IPS DF 4.7 (cell line): ENCODE data around the gene RNF150.
"Not testable (repeated sequence)": the region's sequence is repeated elsewhere in the genome, so short reads cannot be mapped to it uniquely, and the experiment has no call there.

Experiments used
- DNase-seq: peaks from one replicate; pipeline ENCODE4 v3.0.0-alpha.2; 2013; ENCODE audit warnings: low spot score; ENCODE audit errors: extremely low read depth

Gene RNF150

DNA sequence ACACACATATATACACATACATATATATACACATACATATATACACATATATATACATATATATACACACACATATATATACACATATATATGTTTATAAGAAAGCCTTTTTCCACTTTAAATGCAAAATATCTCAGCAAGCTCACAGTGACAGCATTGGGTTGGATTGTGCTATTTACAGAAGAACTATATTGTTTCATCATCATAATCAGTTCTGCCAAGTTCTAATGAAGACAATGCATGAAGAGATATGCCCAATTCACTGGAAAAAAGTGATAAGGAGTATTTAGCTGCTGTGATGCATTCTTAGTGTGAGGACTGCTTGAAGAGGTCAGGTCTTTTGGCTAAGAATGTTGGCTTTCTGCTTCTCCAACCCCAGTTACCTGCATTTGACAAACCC is 54.4 kb downstream of the RNF150 start:
- no peak for DNase-seq

DNA sequence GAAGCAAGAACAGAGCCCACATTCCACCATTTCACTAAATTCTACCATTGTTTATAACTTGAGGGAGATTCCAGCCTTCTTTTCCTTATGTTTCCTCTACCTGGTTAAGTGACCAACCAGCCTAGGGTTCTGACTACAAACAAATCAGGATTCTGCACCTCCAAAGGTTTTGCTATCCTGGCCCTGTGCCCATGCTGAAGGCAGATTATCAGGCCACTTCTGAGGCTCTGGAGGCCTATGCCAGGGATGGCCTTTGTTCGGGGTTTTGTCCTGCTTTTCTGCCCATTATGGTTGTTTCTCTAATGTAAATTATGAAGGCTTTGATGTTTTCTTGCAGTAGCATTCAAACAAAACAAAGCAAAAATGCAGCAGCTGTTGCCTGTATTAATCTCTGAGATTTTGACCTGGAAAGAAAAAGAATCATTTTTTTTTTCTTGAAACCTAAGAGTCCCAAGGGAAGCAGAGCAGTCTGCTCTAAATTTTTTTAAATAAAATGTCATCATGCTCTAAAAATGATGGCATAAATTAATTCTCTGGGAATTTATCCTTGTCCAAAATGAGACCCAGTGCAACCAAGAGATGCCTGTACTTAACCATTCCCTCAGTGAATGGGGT is 55.6 kb downstream of the RNF150 start:
- no peak for DNase-seq

DNA sequence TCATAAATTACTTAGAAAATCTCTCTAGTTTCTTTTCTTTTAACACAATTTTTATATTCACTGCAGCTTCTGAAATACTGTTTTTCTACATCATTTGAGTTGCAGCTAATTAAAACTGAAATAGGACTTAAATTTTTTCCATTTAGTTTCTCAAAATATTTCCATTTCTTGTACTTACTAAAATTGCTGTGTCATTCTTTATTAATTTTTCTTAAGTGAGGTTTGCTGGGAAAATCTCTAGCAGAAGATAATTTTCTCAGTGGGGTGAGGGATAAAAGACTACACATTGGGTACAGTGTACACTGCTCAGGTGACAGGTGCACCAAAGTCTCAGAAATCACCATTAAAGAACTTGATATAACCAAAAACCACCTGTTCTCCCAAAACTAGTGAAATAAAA is 57.7 kb downstream of the RNF150 start:
- no peak for DNase-seq

DNA sequence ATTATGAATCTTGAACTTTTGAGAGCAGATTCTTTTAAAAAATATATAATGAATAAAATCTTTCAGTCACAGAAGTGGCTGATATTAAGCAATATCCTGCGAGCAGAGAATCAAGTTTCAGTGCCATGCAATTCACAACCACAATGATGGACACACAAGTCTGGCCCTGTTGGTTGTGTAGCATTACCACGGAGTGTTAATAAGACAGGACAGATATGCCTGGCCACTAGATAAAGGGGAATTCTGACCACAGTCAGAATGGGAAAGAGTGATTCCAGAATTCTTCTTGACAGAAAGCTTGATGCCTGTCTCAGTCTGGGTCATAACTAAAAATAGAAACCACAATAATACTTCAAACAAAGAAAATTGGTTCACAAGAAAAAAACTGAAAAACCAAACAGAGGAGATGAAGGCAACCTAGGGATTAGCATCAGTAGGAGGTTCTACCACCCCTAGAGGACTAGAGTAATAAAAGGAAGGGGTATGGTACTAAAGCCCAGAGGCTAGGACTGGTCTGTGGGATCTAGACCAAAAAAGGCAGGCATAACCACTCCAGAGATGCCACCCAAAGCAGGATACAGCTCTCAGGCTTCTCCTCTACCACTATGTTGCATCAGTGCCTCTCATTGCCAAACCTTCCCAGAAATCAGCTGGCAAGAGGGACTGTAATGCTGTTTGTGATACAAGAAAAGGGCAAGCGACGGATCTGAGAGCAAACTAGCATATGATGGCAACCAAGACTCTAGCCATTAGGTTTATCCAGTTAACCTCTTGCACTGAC is 59.0 kb downstream of the RNF150 start:
- DNase-seq = no peak

DNA sequence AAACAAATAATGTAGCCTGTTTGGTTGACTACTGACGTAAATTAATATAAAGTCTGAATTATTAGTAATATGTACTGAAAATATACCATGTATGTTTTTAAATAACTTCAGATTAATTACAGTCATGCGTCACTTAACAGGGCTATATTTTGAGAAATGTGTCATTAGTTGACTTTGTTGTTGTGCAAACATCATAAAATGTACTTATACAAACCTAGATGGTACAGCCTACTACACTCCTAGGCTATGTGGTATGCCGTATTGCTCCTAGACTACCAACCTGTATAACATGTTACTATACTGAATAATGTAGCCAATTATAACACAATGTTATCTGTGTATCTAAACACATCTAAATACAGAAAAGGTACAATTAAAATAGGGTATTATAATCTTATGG is 66.6 kb downstream of the RNF150 start:
- DNase-seq = no peak

DNA sequence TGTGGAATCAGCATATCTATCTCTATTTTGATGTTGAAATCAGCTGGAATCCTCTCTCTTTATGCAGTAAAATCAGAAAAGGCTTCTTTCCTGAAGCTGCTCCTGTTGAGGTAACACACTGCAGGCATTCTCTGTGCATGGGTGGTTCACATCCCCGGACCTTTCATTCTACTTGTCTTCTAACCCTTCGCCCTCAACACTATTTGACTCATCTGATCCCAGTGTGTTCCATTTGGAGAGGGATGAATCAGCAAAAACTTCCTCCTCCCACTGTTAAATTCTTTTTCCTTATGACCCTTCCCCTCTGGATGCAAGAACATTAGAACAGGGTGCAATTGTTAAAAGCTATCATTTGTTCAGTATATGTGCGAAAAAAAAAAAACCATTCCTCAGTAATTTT is 67.4 kb downstream of the RNF150 start:
- DNase-seq = no peak

DNA sequence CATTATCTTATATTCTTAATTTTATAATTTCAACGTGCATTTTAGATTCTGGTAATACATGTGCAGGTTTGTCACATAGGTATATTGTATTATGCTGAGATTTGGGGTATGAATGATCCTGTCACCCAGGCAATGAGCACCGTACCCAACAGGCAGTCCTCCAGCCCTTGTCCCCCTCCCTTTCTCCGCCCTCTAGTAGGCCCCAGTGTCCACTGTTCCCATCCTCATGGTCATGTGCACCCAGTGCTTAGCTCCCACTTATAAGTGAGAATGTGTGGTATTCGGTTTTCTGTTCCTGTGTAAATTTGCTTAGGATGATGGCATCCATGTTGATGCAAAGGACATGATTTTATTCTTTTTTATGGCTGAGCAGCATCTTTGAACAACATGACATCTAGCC is 70.6 kb downstream of the RNF150 start:
- no peak for DNase-seq

DNA sequence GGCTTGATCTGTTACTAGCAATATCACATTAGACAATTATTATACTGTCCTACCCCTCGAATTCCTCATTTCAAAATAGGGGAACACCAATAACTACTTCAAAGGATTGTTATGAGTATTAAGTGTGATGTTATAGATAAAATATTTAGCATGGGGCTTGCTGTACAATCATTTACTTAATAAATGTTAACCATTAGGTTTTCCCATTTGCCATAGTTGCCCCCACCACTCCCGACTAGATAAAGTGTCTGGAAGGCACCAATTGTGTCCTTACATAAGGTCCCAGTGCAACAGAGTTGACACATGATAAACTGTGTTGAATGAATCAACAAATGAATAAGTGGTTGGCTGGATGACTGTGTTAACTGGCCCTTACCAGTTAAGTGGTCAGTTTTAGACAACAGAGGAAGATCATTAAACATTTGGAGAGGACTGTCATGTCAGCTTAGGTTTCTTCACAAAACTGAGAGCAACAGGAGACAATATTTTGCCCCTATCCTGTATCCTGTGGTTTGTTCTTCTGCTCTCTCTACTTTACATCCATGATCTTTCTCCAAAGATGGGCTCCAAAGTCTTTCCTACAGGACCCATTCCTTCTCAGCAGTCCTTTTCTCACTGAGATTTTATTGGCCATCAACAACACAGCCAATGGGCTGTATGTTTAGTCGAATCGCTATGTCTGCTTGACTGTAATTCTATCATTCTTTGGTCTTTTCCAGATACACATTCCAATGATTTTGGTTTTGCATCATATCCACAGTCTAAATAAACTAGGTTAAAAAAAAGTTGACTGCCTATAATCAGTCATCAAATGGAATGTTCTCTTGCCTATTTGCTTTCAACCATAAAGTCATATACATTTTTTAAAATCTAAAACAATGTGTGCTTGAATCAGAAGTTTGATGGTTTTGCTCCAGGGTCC is 74.4 kb downstream of the RNF150 start:
- no peak for DNase-seq

DNA sequence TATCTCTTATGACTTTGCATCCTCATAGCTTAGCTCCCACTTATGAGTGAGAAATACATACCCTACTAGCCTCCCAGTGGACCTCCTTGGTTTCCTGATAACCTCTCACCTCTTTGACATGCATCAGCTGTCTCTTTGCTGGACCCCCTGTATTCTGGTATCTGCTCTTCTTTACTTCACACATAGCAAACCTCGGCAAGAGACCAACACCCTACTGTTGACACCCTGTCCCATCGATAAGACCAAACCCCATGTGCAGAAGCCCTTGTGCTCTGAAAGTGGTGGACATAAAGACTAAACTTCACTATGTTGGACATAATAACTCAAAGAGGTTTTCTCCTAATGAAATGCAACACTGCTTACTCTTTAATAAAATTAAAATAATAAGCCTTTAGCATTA is 75.7 kb downstream of the RNF150 start:
- DNase-seq = no peak

DNA sequence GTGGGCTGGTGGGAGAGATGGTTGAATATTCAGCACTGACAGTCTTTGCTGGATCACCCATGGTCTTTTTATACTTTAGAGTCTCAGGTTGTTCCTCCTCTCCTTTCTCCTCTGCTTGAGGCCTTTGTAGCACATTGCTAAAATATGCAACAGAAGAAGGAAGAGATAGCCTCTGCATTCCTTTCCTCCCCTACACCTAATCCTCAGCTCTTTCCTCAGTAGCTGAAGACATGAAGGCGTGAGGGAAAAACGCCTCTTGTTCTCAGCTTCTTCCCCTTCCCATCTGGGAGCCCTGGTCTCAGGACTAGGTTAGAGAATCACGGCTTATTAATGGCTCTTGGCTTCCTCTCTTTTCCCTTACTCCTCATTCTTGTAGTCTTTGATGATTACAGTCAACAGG is 76.8 kb downstream of the RNF150 start:
- DNase-seq = peak; percentile 9

DNA sequence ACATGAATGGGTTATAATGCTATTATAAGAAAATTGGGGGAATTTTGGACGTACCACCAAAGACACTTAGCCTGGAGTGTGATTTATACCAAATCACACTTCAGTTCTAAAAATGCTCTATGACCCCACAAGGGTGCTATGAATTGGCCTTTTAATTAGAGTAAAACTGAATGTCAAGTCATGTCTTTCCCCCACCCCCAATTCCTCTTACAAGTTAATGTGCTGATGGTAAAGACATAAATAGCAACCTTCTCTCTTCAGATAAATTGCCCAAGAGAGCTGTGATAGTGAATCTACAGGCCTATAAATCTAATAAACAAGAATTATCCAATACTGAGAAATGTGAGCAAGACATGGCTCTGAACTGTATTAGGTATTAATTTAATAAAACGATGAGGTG is 78.8 kb downstream of the RNF150 start:
- DNase-seq = no peak

DNA sequence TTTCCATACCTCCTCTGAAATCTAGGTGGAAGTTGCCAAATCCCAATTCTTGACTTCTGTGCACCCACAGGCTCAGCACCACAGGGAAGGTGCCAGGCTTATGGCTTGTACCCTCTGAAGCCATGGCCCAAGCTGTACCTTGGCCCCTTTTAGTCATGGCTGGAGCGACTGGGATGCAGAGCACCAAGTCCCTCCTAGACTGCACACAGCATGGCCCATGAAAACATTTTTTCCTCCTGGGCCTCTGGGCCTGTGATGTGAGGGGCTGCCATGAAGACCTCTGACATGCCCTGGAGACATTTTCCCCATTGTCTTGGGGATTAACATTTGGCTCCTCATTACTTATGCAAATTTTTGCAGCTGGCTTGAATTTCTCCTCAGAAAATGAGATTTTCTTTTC is 82.3 kb downstream of the RNF150 start:
- DNase-seq = not testable (repeated sequence)

DNA sequence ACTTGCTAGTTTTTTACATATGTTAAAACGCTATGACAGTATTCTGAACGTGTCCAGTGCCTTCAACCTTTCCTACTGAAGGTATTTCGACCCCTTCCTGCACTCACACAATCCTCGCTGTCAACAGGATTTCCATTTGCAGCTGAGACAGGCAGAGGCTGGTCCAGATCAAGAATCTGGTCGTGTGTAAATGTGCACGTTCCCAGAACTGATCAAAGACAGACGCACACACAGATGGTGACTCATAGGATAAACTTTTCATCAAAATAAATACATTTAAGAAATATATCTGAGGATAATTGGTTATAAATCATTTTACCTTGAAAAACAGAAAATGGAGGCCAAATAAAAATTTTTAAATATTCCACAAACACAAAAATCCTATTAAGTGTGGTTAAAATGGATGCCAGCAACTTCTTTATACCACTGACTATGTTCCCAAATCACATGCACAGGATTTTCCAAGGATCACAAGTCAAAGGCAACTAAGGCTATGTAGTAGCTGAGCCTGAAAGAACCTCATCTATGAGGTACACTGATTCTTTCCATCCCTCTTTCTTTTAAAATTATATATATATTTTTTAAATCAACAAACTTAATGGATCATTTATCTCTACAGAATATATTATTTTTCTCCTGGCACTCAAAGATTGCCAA is 85.9 kb downstream of the RNF150 start:
- no peak for DNase-seq

DNA sequence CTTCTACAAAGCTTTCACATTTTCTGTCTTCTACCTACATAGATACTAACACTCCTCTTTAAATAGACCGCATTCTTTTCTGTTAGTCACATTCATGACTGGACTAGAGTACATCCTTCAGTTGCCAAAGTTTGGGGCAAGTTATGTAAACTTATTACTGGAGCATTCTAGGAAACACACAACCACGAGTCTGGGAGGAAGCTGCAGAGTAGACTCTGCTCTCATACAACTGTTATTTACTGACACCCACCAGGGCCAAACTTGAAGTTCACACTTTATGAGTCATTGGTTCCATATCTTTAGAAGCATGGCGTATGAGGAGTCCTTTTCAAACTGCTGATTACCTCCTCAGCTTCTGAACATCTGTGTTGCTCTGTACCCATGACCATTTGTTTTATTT is 87.0 kb downstream of the RNF150 start:
- DNase-seq = no peak

DNA sequence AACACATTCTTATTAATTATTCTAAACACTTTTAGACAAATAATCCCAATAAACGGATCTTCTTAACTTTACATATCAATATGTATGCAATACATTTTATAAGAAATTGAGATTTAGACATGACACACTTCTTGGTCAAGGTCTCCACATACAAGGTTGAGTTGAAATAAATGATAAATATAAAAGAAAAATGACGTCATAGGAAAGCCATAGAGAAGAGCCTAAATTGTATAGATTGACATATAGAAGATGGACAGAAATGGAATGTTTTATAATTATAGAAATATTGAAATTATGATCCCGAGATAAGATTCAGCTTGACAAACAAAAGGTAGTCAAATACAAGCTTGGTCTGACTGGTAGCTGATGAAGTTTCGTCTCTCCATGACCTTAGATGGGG is 87.4 kb downstream of the RNF150 start:
- no peak for DNase-seq

DNA sequence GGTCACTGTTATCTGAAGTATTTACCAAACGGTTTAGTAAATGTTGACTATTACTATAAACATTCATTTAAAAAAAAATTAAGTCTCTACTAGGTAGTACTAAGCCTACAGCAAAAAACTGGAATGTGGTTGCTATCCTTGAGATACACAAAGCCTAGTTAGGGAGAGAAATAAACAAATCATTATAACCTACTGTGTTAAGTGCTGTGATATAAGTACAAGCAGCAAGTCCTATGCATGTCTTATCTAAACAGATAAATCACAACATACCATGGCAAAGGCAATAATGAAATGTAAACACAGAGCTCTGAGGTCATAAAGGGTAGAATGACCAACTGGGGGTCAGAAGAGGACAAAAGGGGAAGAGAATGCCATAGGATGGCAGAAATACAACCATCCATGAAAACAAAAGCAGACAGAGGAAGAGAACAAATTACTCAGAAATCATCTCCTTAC is 92.2 kb downstream of the RNF150 start:
- DNase-seq = no peak

DNA sequence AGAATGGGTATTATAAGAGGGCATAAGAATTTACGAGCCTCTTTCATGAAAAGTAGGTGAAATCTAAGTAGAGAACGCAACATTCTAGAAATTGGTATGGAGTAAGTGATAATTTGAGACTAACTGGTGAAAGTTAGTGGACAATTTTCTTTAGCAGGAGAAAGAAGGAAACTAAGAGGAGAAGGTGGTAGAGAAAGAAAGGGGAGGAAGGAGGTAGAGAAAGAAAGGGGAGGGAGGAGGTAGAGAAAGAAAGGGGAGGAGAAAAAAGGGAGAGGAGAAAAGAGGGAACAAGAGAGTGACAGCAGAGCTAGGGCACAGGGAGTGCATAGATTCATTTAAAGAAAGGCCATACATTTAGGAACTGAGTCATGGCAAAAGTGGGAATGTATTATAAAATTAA is 94.1 kb downstream of the RNF150 start:
- DNase-seq = no peak

DNA sequence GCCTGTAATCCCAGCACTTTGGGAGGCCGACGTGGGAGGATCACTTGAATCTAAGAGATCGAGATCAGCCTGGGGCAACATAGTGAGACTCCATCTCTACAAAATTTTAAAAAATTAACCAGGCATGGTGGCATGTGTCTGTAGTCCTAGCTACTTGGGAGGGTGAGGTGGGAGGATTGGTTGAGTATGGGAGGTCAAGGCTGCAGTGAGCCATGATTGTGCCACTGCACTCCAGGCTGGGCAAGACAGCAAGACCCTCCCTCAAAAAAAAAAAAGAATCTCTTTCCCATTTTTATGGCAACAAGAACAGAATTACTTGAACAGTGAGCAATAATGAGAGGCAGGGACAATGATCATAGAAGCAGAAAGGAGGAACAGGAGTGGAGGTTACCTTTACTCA is 94.8 kb downstream of the RNF150 start:
- DNase-seq = no peak

DNA sequence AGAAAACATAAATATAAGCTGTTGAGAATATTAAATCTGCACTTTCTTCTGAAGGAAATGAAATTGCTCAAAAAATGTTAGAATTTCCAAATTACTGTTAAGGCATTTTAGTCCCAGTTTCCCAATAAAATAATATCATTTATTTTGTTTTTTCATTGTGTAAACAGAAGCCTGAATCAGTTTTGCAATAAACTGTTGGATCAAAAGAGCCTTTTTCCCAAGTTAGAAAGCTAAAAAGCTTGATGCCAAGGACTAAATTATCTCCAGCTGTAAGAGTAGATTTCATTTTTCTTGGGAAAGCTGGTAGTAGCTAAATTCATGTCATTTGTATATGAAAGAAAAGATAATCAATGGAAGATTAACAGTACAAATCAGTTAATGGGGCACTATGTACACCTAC is 95.8 kb downstream of the RNF150 start:
- no peak for DNase-seq

DNA sequence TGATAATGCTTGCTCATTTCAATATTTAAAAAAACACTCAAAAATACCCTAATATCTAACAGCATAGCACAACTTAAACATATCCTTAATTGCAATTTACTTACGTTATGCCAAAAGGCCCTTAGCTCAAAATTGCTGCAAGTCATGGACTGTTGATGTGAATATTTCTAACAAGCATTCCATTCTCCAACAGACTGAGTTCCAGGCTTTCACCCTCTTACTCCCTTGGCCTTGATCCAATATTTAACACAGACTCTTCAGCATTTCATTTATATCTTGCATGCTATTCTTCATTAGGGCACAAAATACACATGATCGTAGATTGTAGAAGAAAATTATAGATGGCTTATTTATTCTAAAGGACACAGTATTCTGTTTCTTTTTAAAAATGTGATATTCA is 96.5 kb downstream of the RNF150 start:
- no peak for DNase-seq

DNA sequence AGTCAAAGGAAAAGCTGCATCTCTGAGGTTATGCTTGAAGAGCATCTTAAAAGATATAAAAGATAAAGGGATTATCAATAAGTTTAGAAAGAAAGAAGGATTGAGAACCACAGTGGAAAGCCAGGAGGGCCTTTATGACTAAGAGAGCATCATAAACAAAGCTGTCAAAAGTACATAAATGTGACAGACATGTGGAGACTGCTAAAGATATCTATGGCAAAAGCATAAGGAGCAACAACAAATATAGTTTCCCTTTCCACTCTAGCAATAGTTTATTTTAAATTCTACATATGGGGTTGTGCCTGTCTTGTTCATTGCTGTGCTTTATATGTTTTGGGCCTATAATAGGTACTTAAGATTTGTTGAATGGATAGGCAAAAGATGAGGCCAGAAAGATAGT is 97.3 kb downstream of the RNF150 start:
- no peak for DNase-seq
